Measurements from ENCODE around the gene TMEM30B.

DNA sequence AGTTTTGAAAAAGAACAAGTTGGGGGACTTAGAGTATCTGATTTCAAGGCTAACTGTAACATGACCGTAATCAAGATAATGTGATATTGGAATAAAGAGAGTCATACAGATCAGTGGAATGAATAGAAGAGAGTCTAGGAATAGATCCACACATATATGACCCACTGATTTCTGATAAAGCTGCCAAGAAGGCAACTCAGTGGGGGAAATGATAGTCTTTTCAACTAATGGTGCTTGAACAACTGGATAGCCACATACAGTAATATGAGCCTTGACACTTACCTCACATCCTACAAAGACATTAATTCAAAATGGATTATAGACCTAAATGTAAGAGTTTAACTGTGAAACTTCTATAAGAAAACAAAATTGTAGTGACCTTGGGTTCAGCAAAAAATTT, 44.0 kb upstream of the TMEM30B start:
- no peak for TF ChIP-seq POLR2A (IDR thresholded peaks at IDR 0.05)
- no peak for TF ChIP-seq CTCF (IDR thresholded peaks at IDR 0.05)
- TF ChIP-seq POLR2AphosphoS5 (IDR thresholded peaks at IDR 0.05) = no peak

All from suprapubic skin (tissue), 4 donors.